CD4-positive, alpha-beta T cell treated with Interferon alpha-2 for 1 hour (primary cell): ENCODE measurements around the gene EXD2.
"Not testable (repeated sequence)": the region's sequence is repeated elsewhere in the genome, so short reads cannot be mapped to it uniquely, and the experiment has no call there.

Source experiments
- DNase-seq, 2 donors: peaks; one replicate each; pipeline ENCODE4 v3.0.0-alpha.2; 2020 to 2022

The EXD2 gene

DNA sequence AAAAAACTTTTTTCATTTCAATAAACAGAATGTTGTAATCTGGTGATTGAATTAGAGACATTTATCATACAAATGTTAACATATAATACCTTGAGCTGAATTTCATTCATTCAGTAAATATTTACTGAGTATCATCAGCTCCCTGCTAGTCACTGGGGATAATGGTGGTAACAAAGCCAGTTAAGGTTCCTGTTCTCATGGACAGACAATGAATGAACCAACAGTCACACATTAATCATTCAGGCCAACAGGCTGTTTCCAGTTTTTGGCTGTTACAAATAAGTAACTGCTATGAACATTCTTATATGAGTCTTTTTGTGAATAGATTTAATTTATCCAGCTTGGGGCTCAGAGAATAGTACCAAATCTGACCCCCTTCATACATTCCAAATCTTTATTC is 13.5 kb downstream of the EXD2 start:
- no peak for DNase-seq

DNA sequence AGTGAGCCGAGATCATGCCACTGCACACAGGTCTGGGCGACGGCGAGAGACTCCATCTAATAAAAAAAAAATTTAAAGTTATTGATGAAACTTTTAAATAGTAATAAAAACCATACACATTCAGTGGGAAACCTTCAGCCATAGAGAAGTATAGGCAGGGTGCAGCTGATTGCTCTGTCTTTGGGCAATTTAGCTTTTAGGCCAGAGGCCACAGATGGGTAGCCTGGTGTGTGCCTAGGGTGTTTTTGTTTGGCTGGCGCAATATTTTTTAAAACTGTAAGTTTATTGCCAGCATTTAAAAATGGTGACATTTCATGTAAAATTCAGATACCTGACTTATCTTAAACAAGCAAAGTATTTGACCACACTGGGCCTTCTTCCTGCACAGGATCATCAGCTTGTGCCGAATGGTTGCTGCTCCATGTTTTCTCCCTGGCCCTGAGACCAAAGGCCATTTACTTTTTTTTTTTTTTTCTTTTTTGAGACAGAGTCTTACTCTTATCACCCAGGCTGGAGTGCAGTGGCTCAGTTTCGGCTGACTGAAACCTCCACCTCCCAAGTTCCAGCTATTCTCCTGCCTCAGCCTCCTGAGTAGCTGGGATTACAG is 16.2 kb downstream of the EXD2 start:
- no peak for DNase-seq

DNA sequence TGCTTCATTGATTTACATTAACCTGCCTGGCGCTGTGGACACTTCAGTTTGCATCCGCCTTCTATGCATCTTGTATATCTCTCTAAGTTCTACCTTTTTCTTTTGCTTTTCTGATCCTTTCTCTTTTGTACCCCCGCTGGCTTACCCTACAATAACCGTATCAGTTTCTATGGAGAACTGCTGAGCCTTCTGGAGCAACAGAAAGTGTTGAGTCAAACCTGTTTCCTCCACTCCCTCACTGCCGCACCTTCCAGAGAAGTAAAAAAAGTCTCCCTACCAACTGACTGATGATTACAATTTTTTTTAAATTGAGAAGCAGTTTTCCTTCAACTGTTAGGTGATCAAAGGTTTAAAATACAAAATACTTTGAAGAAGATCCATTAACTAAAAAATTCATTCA is 17.4 kb downstream of the EXD2 start:
- no peak for DNase-seq

- DNase-seq = no peak
Observed at GRCh38 chr14:69214393-69214792, 23.1 kb downstream of the EXD2 start.

DNA sequence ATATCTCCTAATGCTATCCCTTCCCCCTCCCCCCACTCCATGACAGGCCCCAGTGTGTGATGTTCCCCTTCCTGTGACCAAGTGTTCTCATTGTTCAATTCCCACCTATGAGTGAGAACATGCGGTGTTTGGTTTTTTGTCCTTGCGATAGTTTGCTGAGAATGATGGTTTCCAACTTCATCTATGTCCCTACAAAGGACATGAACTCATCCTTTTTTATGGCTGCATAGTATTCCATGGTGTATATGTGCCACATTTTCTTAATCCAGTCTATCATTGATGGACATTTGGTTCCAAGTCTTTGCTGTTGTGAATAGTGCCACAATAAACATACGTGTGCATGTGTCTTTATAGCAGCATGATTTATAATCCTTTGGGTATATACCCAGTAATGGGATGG is 26.4 kb downstream of the EXD2 start:
- DNase-seq = not testable (repeated sequence)

GRCh38 chr14:69224946-69225345 is 33.6 kb downstream of the EXD2 start:
- no peak for DNase-seq

DNA sequence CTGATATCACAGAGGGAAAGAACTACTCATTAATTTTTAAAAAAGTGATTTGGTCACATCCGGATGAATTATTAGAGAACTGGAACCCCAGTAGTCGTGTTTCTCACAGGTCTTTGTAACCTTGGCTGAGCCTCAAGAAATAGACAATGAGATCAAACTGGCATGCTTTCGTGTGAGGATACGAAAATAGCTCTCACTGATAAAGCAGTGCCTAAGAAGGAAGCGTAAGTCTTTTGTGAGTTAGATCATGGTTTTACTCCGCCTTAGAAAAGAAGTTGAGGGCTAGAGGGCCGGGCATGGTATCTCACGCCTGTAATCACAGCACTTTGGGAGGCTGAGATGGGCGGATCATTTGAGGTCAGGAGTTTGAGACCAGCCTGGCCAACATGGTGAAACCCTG is 34.9 kb downstream of the EXD2 start:
- no peak for DNase-seq

DNA sequence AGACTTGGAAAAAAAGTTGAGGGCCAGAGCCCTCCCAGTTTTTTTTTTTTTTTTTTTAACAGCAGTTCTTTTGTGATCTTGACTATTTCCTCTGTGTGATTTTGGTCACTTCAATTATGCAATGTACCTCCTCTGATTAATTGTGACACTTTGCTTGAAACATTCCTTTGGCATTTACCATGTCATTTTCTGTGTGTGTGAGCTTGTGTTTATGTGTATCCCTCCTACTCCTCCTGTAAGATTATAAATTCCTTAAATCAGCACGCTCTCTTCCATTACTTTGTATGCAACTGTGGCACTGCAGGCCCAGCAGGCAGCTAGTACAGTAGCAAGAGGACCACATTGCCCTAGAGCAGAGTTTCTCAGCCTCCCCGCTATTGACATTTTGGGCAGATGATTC is 35.4 kb downstream of the EXD2 start:
- no peak for DNase-seq

DNA sequence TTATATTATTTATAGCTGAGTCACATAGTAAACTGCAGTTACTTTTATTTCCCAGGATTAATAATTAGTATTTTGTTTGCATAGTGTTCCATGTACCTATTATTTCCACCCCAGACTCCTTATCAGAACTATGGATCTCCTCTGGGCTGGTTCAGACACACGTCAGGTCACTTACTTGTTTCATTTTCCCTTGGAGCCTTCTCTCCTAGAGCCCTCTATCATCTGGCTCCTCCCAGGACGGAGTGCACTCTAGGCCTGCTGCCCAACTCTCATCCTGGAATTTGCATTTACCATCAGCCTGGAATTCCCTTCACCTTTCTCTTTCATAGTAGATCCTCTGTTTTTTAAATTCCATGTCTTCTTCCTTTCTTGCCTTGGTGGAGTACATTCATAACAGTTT is 40.2 kb downstream of the EXD2 start:
- DNase-seq = no peak

- no peak for DNase-seq
Observed at GRCh38 chr14:69232388-69232787, 41.1 kb downstream of the EXD2 start.

DNA sequence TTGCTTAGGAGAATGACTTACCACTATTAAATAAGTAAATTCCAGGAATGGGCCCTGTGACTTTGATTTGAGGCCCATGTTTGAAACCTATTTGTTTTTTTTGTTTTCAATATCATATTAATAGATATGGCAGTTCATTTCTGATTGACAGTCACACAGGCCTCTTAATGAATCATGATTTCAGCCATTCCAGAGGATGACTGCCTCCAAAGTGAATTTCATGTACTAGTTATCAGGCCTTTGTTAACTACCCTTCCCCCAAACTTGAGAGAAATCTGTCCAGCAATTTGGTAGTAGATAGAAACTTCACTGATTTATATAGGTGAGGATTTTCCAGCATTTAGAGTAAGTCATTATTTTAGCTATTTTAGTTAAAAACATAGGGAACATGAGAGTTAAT is 42.8 kb downstream of the EXD2 start:
- no peak for DNase-seq

DNA sequence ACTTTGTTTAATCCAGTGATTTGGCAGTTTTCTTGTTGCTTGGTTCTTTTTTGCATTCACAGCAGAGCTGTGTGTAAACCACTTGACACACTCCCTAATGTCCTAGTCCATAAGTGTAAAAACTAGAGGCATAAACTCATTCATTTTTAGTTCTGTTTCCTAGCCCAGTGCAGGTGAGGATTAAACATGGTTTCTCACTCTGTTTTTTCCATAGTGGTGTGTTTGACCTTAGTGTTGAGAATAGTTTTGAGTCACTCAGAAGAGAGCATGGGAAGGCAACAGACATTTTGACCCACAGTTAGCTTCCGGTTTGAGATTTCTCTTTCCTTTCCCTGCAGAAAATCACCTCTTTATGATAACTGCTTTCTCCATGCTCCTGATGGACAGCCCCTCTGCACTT is 44.4 kb downstream of the EXD2 start:
- DNase-seq = no peak

DNA sequence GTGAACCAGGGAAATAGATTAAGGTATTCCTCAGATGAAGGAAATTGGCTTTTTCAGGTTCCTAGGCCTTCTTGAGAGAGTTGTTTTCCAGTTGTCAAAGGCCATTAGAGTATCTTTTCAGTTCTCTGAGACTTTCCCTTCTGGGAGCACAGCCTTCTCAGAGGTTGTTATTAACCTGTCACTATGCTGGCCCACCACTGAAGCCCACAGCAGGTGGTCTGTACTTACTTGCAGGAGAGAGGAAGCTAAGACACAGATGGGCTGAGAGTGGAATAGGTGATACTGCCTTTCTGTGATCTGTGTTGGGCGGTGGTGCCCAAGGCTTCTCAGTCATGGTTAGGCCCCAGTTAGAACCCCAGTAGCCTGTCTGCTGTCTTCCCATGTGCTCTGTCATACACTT is 45.8 kb downstream of the EXD2 start:
- no peak for DNase-seq

DNA sequence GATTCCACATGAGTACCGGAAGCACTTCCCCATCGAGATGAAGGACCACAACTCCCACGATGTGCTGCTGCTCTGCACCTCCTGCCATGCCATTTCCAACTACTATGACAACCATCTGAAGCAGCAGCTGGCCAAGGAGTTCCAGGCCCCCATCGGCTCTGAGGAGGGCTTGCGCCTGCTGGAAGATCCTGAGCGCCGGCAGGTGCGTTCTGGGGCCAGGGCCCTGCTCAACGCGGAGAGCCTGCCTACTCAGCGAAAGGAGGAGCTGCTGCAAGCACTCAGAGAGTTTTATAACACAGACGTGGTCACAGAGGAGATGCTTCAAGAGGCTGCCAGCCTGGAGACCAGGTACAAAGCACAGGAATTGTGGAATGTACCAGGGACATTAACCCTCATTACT is 46.3 kb downstream of the EXD2 start:
- DNase-seq = no peak

GRCh38 chr14:69238883-69239282 is 47.6 kb downstream of the EXD2 start:
- no peak for DNase-seq

GRCh38 chr14:69240527-69241173 is 49.4 kb downstream of the EXD2 start:
- DNase-seq = no peak

DNA sequence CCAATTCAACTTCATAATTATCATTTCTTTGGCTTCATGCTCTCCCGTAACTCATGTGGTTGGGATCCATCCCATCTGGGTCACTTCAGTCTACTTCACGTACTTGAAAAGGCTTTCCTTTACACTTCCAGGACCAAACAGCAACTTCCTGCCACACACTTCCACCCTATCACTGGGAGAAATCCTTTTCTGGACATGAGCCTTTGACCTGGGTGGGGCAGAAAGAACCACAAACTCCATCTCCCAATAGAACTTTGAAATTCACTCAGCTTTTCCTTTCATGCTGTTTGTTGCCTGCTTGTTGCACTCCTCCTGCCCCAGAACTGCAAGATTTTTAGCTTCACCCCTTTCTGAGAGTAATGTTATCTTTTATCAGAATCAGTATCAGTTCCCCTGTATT is 50.3 kb downstream of the EXD2 start:
- no peak for DNase-seq

DNA sequence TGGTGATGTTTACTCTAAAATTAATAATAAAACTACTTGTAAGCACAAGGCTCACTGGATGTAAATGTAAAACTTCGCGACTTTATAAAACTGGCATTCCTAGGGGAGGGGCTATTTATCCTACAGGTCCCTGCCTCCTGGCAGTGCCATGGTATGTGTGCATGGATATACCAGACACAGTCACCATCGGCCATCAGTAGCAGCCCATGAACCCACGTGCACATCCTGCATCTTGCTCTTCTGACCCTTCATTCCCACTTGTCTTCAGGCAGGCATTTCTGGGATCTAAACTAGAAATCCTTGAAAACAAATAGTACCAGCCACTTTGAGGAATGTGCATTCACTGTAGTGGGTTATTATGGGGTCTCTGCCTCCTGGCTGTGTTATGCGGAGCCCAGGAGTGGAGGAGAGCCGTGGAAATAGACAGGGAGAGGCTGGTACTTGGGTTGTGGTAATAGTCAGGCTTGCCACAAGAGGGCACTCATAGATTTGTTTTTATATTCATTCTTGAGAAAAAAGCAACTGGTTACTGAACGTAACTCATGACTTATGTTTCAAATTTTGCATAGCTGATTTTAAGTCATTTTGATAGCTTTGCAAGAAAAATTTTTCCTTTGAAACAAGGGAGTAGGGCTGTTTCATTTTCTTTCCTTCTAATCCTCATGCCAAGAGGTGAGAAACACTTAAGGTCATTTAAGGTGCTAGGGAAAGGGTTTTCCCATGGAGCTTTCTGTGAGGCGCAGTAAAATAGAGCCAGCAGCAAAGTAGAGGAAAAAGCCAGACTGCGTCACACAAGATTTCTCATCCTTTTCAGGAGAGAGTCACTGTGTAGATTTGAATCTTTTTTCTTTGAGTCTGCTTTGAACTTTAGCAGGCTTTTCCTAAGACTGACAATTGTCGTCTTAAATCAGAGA is 51.3 kb downstream of the EXD2 start:
- DNase-seq = peak; percentile 57 to 69

DNA sequence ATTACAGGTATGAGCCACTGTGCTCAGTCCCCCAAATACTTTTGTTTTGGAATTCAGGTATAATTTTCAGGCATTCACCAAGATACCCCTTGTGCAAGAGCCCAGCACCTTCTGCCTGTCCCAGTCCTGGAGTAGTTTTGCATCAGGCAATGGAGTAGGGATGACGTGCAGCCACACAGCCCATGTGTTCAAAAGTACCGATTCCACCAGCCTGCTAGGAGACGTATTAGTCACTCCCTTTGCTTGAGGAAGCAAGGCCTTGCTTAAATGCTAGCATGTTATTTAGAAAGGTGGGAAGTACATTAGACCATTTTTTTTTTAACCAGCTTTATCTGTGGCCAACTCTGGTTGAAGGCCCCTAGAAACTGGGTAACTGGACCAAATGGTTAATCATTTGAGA is 53.6 kb downstream of the EXD2 start:
- no peak for DNase-seq

GRCh38 chr14:69246331-69246730 is 55.0 kb downstream of the EXD2 start:
- DNase-seq = no peak

GRCh38 chr14:69247676-69248440 is 56.6 kb downstream of the EXD2 start:
- DNase-seq = no peak

- no peak for DNase-seq
Observed at GRCh38 chr14:69249603-69250002, 58.3 kb downstream of the EXD2 start.

GRCh38 chr14:69252851-69253250 is 61.6 kb downstream of the EXD2 start:
- no peak for DNase-seq
